Measurements from ENCODE around the gene ZAP70.

DNA sequence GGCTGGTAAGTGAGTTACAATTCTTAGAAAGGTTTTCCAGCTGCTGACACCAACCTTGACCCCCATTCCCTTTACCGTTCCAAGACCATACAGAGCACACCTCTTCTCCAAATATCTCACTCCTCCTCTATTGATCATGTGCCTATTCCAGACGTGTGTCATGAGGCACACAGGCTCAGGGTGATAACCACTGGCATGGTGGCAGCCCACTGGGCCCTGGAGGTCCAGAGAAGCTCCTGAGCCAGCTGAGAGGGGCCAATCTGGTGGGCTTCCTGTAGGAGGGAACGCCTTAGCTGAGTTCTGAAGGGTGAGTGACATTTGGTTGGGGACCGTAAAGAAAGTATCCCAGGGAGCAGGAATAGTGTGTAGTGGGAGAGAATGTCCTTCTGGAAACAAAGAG, 28.3 kb downstream of the ZAP70 start:
- TF ChIP-seq CTCF (conservative IDR thresholded peaks at IDR 0.05; ENCODE audit: low read depth, low read length) = no peak
- no peak for TF ChIP-seq EZH2 (IDR thresholded peaks at IDR 0.05; ENCODE audit: borderline replicate concordance, low read depth, low read length, poor library complexity, severe bottlenecking)

All from A673 (cell line).